ENCODE results near the gene PLEKHB2.
A peak's percentile ranks its signal among the peaks of the same experiment; 100 is the strongest.
"Not testable (repeated sequence)": the region's sequence is repeated elsewhere in the genome, so short reads cannot be mapped to it uniquely, and the experiment has no call there.

Gene PLEKHB2, protein sequence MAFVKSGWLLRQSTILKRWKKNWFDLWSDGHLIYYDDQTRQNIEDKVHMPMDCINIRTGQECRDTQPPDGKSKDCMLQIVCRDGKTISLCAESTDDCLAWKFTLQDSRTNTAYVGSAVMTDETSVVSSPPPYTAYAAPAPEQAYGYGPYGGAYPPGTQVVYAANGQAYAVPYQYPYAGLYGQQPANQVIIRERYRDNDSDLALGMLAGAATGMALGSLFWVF

DNA sequence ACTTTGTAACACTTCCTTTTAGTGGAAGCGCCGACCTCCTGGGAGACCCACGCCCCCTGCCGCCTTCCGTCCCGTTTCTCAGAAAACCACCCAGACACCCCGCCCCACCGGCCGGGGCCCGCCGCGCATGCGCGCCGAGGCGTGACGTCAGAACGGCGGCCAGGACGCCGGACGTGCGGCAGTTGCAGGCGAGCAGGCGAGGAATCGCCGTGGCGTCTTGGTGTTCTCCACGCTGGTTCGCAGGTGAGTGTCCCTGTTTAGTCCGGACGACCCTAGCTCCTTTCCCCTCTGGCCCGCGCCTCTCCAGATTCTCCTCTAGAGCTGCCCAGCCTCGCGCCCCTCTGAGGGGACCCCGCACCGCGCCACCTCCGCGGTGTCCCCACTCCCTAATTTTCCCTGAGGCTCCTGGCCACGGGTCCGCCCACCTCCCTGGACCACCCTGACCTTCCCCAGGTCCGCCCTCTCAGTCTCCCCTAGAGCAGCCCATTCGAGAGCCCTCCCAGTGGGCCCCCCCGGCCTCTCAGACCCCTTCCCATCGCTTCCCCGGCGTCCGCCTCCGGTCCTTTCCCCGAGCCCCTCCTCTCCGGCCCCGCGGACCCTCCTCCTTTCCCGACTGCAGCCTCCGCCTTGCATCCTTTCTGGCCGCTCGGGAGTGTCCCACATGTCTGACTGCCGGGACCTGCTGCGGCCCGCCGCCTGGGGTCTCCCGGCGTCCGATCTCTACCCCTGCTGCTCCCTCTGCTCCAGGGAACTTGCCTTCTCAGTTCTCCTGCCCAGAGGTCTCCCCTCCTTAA is at the start of gene PLEKHB2:
PLEKHB2 (plus strand) TSS at position 181 of the 794 bp plus-strand sequence. CDS start 15,606 bp downstream, outside the sequence.
- DNase-seq: peak; percentile 96

DNA sequence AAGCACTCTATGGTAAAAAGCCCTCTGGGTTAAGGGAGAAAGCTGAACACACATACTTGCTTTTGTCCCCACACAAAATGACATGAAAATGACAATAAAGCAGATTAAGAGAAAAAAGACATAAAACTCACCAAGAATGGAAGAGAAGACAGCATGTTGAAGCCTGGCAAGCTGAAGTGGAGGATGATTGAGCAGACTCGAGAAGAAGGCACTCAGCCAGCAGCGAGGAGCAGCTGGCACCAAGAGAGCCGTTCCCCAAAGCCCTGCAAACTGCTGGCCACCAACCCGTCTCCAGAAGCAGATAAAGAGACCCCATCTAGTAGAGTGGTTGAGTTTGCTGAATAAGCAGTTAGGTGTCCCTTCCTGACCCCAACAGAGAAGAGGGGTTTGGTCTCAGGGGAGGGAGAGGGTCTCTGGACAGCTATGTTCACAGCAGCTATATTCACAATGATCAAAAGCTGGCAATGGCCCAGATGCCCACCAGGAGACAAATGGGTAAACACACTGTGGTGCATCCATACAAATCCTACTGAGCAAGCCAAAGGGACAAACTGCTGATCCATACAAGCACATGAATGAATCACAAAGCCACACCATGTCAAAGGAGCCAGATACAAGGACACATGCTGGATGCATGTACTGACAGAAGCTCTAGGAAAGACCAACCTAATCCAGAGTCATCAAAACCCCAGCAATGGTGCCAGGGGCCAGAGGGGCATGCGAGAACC is 48.8 kb upstream of the PLEKHB2 start:
- DNase-seq: no peak

DNA sequence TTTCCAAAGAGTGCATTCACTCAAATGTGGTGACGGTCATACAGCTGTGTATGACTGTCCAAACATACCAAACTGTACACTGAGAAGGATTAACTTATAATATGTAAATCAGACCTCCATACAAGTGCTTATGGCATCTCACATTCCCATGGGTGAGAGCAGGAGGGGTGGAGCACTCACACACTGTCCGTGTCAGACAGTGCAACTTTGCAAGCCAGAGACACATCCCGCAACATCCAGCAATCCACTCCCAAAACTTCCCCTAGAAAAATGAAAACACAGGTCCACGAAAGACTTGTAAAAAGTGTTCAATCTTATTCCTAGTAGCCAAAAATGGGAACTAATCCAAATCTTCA is 48.2 kb upstream of the PLEKHB2 start:
- no peak for DNase-seq

DNA sequence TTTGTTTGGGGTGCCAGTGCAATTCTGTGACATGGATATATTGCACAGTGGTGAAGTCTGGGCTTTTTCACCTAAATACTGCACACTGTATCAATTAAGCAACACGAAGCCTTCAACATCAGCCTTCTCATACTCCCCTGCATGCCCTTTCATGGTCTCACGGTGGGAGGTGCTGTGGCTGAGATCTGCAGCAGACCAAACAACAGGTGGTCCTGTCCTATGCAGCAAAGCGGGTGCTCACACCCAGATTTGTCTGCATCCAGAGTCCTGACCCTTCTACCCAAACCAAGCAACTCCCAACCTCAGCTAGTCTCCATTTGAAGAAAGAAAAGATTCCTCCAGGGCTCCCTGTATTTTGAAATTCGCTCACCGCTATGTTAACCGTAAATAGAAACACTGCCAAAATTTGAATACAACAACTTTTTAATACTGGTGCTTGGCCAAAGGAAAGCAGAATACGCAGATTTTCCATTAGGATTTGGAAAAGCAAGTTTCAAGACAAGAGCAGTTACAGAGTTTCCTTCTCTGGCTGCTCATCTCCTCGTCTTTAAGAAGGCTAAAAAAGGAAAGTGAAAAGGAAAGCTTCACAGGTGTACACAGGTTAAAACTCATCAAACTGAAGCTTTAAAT is 46.8 kb upstream of the PLEKHB2 start:
- DNase-seq: no peak

DNA sequence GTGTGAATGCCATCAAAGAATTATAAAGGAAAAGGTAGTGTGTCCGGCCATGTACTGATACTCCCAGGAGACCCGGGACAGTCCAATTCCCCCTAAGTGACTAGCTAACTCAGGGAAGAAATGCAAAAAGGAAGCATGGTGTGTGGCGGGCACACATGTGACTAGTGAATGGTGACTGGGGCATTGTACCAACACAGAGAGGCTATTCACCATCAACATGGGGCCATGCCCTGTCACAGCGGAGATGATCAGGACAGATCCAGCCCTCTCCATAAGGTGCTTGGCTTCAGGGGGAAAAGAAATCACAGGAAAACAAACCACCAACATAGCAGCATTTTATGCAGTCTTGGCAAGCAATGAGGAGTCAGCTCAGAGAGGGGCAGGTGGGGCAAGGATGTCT is 46.2 kb upstream of the PLEKHB2 start:
- DNase-seq: no peak

DNA sequence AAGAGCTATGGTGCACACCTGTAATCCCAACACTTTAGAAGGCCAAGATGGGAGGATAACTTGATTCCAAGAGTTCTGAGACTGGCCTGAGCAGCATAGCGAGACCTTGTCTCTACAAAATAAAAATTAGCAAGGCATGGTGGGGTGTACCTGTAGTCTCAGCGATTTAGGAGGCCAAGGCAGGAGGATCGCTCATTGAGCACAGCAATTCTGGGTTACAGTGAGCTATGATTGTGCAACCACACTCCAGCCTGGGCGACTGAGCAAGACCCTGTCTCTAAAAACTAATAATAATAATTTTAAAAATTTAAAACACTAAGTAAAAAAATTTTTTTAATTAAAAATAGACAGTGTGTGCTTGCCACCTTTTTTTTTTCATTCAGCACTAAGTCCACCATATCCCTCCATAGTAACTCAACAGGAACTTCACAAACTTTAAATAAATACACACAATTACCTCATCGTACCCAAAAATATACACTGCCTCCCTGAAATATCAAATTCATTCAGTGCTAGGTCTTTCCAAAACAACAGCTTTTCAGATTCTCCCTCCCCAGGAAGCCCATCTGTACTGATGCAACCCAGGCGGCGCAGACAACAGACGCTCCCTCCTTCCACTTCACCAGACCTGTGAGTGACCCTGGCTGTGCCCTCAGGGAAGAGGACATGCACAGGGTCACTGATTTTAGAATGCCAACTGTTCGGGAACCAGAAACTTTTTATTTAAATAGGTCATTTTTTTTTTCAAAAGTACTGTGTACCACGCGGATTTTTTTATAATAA is 41.4 kb upstream of the PLEKHB2 start:
- no peak for DNase-seq

- no peak for DNase-seq
Measured at GRCh38 chr2:131064589-131065512, 40.3 kb upstream of the PLEKHB2 start.

- no peak for DNase-seq
Measured at GRCh38 chr2:131067465-131068125, 37.5 kb upstream of the PLEKHB2 start.

GRCh38 chr2:131068172-131068571 is 37.0 kb upstream of the PLEKHB2 start:
- not testable (repeated sequence) for DNase-seq

DNA sequence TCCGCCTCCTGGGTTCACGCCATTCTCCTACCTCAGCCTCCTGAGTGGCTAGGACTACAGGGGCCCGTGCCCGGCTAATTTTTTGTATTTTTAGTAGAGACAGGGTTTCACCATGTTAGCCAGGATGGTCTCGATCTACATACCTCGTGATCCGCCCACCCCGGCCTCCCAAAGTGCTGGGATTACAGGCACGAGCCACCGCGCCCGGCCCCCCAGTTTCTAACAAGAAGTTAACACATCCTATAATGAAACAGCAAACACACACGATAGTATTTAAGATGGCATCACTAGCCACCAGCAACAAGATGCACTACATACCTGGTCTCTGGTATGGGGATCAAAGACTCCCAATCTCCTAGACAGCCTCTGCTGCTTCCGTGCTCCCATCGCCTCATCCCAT is 29.6 kb upstream of the PLEKHB2 start:
- DNase-seq: not testable (repeated sequence)

DNA sequence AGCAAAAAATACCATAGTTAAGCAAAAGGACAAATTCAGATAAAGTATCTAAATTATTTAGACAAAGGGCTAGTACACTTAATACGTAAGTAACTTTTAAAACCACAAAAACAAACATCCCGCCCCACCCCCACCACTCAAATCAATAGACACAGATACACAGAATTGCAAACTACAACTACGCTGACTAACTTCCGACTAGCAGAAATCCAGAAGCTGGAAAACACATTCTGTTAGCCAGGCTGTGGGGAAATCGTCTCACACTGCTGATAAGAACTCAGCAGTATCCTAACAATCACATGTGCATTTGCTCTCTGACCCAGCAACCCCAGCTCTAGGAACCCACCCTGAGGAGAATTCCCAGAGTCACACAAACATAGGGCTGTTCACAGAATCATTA is 28.4 kb upstream of the PLEKHB2 start:
- no peak for DNase-seq

DNA sequence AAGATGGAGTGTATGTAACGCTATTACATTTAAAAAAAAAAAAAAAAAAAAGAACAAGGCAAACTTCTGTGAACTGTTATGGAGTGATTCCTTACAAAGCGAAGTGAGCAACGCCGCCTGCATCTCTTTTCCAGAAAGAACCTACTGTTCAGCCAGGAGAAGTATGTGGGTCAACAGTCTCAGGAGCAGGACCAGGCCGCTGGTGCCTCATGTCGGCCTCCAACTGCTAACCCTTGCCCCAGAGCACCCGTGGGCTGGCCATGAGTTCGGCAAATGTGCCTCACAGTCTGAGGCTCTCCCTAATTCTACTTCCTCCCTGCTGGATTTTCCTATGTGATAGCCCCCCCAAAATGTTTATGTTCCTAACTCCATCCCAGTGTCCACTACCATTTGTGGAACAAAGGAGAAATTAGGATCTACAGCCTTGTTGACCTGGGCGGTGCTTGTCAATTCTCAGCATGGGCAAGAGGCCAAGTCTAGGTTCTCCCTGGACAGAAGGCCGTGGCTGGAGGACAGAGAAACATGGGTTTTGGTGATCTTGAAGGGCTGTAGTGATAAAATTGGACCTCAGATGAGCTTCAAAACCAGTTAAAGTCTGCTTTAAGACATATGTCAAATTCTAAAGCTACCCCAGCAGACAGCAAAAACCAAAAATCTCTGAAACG is 27.8 kb upstream of the PLEKHB2 start:
- DNase-seq: no peak

GRCh38 chr2:131077966-131078365 is 27.2 kb upstream of the PLEKHB2 start:
- DNase-seq: no peak

- not testable (repeated sequence) for DNase-seq
Measured at GRCh38 chr2:131079931-131080330, 25.2 kb upstream of the PLEKHB2 start.

GRCh38 chr2:131081190-131081589 is 23.9 kb upstream of the PLEKHB2 start:
- DNase-seq: no peak

DNA sequence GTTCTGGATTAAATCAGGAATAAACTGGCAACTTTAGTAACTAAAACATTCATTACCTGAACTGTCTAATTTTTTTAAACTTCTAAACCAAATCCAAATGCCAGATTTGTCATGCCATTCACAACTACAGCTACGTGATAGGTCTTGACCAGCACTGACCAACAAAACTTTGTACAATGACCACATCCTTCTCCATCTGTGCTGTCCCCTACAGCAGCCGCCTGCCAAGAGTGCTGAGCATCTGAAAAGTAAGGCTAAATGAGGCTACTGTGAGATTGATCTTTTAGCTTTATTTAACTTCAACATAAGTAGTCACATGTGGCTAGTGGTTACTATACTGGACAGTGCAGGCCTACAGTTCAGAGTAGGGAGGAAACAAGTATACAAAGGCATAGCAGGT is 19.5 kb upstream of the PLEKHB2 start:
- DNase-seq: no peak

- DNase-seq: no peak
Measured at GRCh38 chr2:131092458-131093005, 12.6 kb upstream of the PLEKHB2 start.

GRCh38 chr2:131093006-131093695 is 12.0 kb upstream of the PLEKHB2 start, which contains the start of gene FAM168B:
TSS of gene FAM168B (minus strand) at chr2:131093460. CDS start at chr2:131082646, 10,814 bp downstream.
- peak; percentile 91 for DNase-seq
